ENCODE measurements around the gene NLRC4. TPM values are rescaled to one million over a fixed set of nuclear protein-coding genes. Genes with fewer than 3 reads are reported as not detected.

The NLRC4 gene
- total RNA-seq, 2 donors from 2014 or later = 0.23 to 1.1 TPM

DNA sequence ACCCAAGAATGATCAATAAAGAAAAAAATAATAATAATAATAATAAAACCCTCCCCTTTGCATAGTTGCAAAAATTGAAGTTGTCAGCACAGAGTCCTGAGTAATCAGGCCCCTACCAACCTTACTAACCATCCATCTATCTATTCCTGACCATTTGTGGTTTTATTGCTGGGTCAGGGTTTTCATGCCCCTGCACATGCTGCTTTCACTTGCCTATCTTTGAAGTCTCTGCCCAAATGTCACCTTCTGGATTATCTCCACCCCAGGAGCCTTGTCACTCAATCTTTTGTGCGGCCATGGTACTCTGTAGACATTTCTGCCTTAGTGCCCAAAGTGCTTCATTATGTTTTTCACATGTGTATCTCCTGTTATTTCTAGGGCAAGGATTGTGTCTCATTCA lies 63.9 kb downstream of the NLRC4 start:
- no peak overlapping the region for H3K4me3 ChIP-seq
- TF ChIP-seq POLR2AphosphoS5 (IDR thresholded peaks at IDR 0.05) = no peak
- TF ChIP-seq POLR2A (IDR thresholded peaks at IDR 0.05) = no peak
- TF ChIP-seq, protein P1, sequence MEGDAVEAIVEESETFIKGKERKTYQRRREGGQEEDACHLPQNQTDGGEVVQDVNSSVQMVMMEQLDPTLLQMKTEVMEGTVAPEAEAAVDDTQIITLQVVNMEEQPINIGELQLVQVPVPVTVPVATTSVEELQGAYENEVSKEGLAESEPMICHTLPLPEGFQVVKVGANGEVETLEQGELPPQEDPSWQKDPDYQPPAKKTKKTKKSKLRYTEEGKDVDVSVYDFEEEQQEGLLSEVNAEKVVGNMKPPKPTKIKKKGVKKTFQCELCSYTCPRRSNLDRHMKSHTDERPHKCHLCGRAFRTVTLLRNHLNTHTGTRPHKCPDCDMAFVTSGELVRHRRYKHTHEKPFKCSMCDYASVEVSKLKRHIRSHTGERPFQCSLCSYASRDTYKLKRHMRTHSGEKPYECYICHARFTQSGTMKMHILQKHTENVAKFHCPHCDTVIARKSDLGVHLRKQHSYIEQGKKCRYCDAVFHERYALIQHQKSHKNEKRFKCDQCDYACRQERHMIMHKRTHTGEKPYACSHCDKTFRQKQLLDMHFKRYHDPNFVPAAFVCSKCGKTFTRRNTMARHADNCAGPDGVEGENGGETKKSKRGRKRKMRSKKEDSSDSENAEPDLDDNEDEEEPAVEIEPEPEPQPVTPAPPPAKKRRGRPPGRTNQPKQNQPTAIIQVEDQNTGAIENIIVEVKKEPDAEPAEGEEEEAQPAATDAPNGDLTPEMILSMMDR (IDR thresholded peaks at IDR 0.05) = no peak
- intact Hi-C loops (cut with DNase I) = no loop called here
- no peaks in the 10 kb centered on the region for H3K9me3 ChIP-seq
- DNase-seq (ENCODE audit: low spot score) = no peak
- H3K36me3 ChIP-seq = peaks cover 5 to 6% of the 10 kb centered on the region in 2 donors
- no peaks in the 10 kb centered on the region for H3K4me1 ChIP-seq (replicated peaks)
- 92% methylated on average over 1 of the region's 1 CpG for WGBS
- H3K27me3 ChIP-seq (replicated peaks; ENCODE audit: insufficient read depth) = no peaks in the 10 kb centered on the region
- no peak overlapping the region for H3K27ac ChIP-seq

- no peak for TF ChIP-seq POLR2A (IDR thresholded peaks at IDR 0.05)
- no peak for TF ChIP-seq POLR2AphosphoS5 (IDR thresholded peaks at IDR 0.05)
- TF ChIP-seq, protein P1 (IDR thresholded peaks at IDR 0.05) = no peak
- intact Hi-C loops (cut with DNase I) = no loop called here
- Histone ChIP-seq H3K4me1 (replicated peaks) (no peaks in the 10 kb centered on the region), H3K27me3 (replicated peaks; ENCODE audit: insufficient read depth) (no peaks in the 10 kb centered on the region), H3K9me3 (no peaks in the 10 kb centered on the region), H3K4me3 (no peak overlapping the region), H3K36me3 (peaks cover 0 to 4% of the 10 kb centered on the region in 2 donors), H3K27ac (no peak overlapping the region)
- no peak for DNase-seq (ENCODE audit: low spot score)
- 91% methylated on average over 1 of the region's 1 CpG for WGBS
Observed at GRCh38 chr2:32192418-32192817, 72.3 kb downstream of the NLRC4 start.

DNA sequence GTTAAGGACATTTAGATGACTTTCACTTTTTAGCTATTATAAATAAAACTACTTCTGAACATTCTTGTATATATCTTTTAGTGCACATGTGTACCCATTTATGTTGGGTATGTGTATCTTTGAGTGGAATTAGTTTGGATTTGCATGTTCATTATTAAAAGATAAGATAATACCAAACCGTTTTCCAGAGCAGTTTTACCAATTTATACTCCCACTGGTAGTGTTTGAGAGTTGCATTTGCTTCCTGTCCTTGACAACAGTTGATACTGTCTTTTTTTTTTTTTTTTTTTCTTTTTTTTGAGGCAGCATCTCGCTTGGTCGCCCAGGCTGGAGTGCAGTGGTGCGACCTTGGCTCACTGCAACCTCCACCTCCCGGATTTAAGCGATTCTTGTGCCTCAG lies 75.7 kb downstream of the NLRC4 start:
- DNase-seq (ENCODE audit: low spot score) = no peak
- Histone ChIP-seq H3K9me3 (no peaks in the 10 kb centered on the region), H3K27ac (no peak overlapping the region), H3K36me3 (peaks cover 0 to 4% of the 10 kb centered on the region in 2 donors), H3K4me1 (replicated peaks) (no peaks in the 10 kb centered on the region), H3K27me3 (replicated peaks; ENCODE audit: insufficient read depth) (no peaks in the 10 kb centered on the region), H3K4me3 (no peak overlapping the region)
- intact Hi-C loops (cut with DNase I) = no loop called here
- 90% methylated on average over 6 of the region's 6 CpGs for WGBS
- TF ChIP-seq POLR2AphosphoS5 (IDR thresholded peaks at IDR 0.05) = no peak
- no peak for TF ChIP-seq POLR2A (IDR thresholded peaks at IDR 0.05)
- TF ChIP-seq, protein P1 (IDR thresholded peaks at IDR 0.05) = no peak

DNA sequence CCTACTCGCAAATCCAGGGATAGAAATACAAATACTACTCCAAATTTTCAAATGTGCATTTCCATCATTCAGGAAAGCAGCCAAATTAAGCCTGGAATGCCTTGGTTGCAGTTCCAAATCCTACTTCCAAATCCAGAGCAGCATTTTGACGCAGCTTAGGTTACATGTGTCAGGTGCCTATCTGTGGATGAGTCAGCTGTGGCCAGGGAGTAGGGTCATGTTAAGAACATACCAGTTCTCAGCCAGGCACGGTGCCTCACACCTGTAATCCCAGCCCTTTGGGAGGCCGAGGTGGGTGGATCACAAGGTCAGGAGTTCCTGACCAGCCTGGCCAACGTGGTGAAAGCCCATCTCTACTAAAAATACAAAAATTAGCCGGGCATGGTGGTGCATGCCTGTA lies 82.0 kb downstream of the NLRC4 start:
- intact Hi-C loops (cut with DNase I) = no loop called here
- H3K36me3 ChIP-seq = peaks cover 0 to 4% of the 10 kb centered on the region in 2 donors
- no peak overlapping the region for H3K27ac ChIP-seq
- no peaks in the 10 kb centered on the region for H3K4me1 ChIP-seq (replicated peaks)
- TF ChIP-seq, protein P1 (IDR thresholded peaks at IDR 0.05) = no peak
- TF ChIP-seq POLR2A (IDR thresholded peaks at IDR 0.05) = no peak
- TF ChIP-seq POLR2AphosphoS5 (IDR thresholded peaks at IDR 0.05) = no peak
- no peak overlapping the region for H3K4me3 ChIP-seq
- DNase-seq (ENCODE audit: low spot score) = no peak
- WGBS = 96% methylated on average over 6 of the region's 6 CpGs
- H3K9me3 ChIP-seq = no peaks in the 10 kb centered on the region
- no peaks in the 10 kb centered on the region for H3K27me3 ChIP-seq (replicated peaks; ENCODE audit: insufficient read depth)

Small RNA genes lying within 50 kb of the gene (small RNA-seq; reads per million reads assigned to genes)
- gene RNU6-647P = 0 reads per million in 2 donors

Other genes starting within 250 kb of the NLRC4 start
- gene DPY30, start 225.1 kb downstream of the NLRC4 start, total RNA-seq = 10 to 100 TPM; 36.5 to 93.3 TPM
- 10 to 100 TPM; 19.4 to 28.1 TPM for gene SPAST, start 201.3 kb downstream of the NLRC4 start, total RNA-seq
- gene SLC30A6, start 99.0 kb downstream of the NLRC4 start, total RNA-seq = 10 to 100 TPM; 18.9 to 22.8 TPM
- 10 to 100 TPM; 13.0 to 18.1 TPM for gene YIPF4, start 13.0 kb upstream of the NLRC4 start, total RNA-seq
- gene BIRC6, start 92.1 kb upstream of the NLRC4 start, total RNA-seq = 100 to 1,000 TPM in 1 of 2 donors, 10 to 100 TPM in 1; 89.6 to 113 TPM

Measured in prostate gland (tissue), 2 donors.